Measurements from ENCODE around the gene IGFBP6. TPM values are rescaled to one million over a fixed set of nuclear protein-coding genes. Genes with fewer than 3 reads are reported as not detected.
"Not testable (repeated sequence)": the region's sequence is repeated elsewhere in the genome, so short reads cannot be mapped to it uniquely, and the experiment has no call there.

The IGFBP6 gene
- total RNA-seq, 1 donor from 2014 or later = 70.3 TPM

DNA sequence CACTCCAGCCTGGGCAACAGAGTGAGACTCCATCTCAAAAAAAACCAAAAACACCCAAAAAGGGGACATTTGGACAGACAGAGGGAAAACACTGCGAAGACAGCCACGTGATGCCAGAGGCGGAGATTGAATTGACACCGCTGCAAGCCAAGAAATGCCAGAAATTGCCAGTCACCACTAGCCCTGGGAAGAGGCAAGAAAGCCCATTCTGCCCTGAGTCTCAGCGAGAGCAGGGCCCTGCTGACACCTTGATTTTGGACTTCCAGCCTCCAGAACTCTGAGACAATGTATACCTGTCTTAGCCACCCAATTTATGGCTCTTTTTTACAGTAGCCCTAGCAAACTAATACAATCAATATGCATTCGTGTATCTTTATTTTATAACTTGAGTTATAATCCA is 7.4 kb upstream of the IGFBP6 start:
- DNase-seq (ENCODE audit: low spot score in 2 of 2, unreplicated experiment in 2 of 2) = no peak
- H3K27ac Mint-ChIP-seq = no peak overlapping the region
- no peaks in the 10 kb centered on the region for H3K36me3 Mint-ChIP-seq
- H3K9me3 Mint-ChIP-seq = peaks cover 3% of the 10 kb centered on the region
- peaks cover 9% of the 10 kb centered on the region for H3K4me1 Mint-ChIP-seq
- no peak overlapping the region for H3K4me3 Mint-ChIP-seq
- TF ChIP-seq CTCF (IDR thresholded peaks at IDR 0.05; ENCODE audit: unreplicated experiment) = no peak
- no peaks in the 10 kb centered on the region for H3K27me3 Mint-ChIP-seq (ENCODE audit: low read depth)

DNA sequence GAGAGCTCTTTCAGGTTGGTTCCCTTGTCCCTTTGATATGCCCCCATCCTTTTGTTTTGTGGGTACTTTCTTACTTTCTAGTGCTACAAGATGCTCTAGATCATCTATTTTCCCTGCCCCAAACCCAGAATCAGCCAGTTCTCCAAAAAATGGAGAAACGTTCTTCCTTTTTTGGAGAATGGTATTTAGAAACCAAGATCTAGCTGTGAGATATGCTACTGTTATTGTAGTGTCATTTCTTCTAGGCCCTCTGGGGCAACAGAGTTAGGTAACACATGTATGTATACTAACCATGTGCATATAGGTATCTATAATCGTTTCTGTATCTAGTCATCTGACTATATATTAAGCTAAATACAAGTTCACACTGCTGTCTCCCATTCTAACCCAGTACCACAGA is 6.9 kb upstream of the IGFBP6 start:
- peaks cover 9% of the 10 kb centered on the region for H3K4me1 Mint-ChIP-seq
- H3K9me3 Mint-ChIP-seq = peaks cover 2% of the 10 kb centered on the region
- TF ChIP-seq CTCF (IDR thresholded peaks at IDR 0.05; ENCODE audit: unreplicated experiment) = no peak
- H3K36me3 Mint-ChIP-seq = no peaks in the 10 kb centered on the region
- no peaks in the 10 kb centered on the region for H3K27me3 Mint-ChIP-seq (ENCODE audit: low read depth)
- no peak overlapping the region for H3K27ac Mint-ChIP-seq
- DNase-seq (ENCODE audit: low spot score in 2 of 2, unreplicated experiment in 2 of 2) = no peak
- no peak overlapping the region for H3K4me3 Mint-ChIP-seq

- DNase-seq (ENCODE audit: low spot score in 2 of 2, unreplicated experiment in 2 of 2) = no peak
- Mint-ChIP-seq H3K27ac (no peak overlapping the region), H3K4me3 (no peak overlapping the region), H3K36me3 (no peaks in the 10 kb centered on the region), H3K27me3 (ENCODE audit: low read depth) (peaks cover 1% of the 10 kb centered on the region), H3K9me3 (no peaks in the 10 kb centered on the region), H3K4me1 (peaks cover 17% of the 10 kb centered on the region)
- TF ChIP-seq CTCF (IDR thresholded peaks at IDR 0.05; ENCODE audit: unreplicated experiment) = no peak
These were observed 5.7 kb upstream of the IGFBP6 start for GRCh38 chr12:53091756-53092155.

DNA sequence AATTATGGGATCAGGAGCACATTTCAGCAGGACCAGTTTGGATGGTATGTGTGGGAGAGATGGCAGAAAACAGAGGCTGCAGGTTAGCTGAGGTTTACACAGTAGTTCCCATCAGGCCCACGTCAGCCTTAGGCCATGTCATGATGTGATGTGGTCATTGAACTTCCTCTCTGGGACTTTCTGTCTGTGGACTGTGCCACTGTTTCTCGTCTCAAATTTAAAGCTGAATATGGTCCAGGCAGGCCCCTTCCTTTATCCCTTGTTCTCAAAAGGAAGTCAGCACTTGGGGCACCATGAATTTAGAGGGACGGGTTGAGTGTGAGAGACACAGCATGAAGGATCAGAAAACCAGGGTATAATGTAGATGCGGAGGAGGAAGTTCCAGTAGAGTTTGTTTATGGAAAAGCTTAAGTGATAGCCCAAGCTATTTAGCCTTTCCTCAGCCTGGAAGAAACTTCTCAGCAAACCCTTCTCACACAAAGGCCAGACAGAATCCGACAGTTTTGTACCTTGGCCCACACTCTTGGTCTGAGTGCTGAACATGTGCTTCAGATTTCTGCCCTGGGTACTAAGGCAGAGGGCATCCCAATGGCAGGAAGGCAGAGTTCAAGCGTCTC is 3.6 kb upstream of the IGFBP6 start:
- peak overlapping the region; percentile 26 for H3K27ac Mint-ChIP-seq
- H3K4me1 Mint-ChIP-seq = peaks cover 32% of the 10 kb centered on the region
- H3K9me3 Mint-ChIP-seq = no peaks in the 10 kb centered on the region
- no peaks in the 10 kb centered on the region for H3K36me3 Mint-ChIP-seq
- TF ChIP-seq CTCF (IDR thresholded peaks at IDR 0.05; ENCODE audit: unreplicated experiment) = no peak
- DNase-seq (ENCODE audit: low spot score in 2 of 2, unreplicated experiment in 2 of 2) = no peak
- H3K27me3 Mint-ChIP-seq (ENCODE audit: low read depth) = peaks cover 1% of the 10 kb centered on the region
- no peak overlapping the region for H3K4me3 Mint-ChIP-seq

DNA sequence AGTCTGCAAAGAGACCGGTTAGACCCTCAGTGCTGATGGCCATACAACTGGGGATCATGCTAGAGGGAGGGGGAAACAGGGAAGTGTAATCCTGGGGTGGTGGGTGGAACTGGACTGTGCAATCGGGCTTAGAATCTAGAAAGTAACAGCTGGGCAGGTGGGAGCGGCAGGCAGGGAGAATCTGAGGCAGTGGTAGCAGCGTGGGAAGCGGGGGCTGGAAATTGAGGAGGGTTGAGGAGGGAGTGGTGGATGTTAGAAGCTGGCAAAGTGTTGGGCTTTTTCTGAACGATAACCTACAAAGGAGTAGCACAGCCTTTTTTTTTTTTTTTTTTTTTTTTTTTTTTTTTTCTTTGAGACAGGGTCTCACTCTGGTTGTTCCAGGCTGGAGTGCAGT is 3.1 kb upstream of the IGFBP6 start:
- peaks cover 1% of the 10 kb centered on the region for H3K27me3 Mint-ChIP-seq (ENCODE audit: low read depth)
- peak overlapping the region; percentile 26 for H3K27ac Mint-ChIP-seq
- TF ChIP-seq CTCF (IDR thresholded peaks at IDR 0.05; ENCODE audit: unreplicated experiment) = no peak
- H3K4me1 Mint-ChIP-seq = peaks cover 38% of the 10 kb centered on the region
- no peak overlapping the region for H3K4me3 Mint-ChIP-seq
- no peaks in the 10 kb centered on the region for H3K36me3 Mint-ChIP-seq
- no peaks in the 10 kb centered on the region for H3K9me3 Mint-ChIP-seq
- DNase-seq (ENCODE audit: low spot score in 2 of 2, unreplicated experiment in 2 of 2) = no peak

GRCh38 chr12:53094796-53095595 is 2.5 kb upstream of the IGFBP6 start:
- peaks cover 39% of the 10 kb centered on the region for H3K4me1 Mint-ChIP-seq
- not testable (repeated sequence) for H3K9me3 Mint-ChIP-seq; H3K36me3 Mint-ChIP-seq; H3K27ac Mint-ChIP-seq; H3K4me3 Mint-ChIP-seq; DNase-seq (ENCODE audit: low spot score in 2 of 2, unreplicated experiment in 2 of 2); H3K27me3 Mint-ChIP-seq (ENCODE audit: low read depth)

GRCh38 chr12:53095596-53095895 is 1.9 kb upstream of the IGFBP6 start:
- H3K27me3 Mint-ChIP-seq (ENCODE audit: low read depth); H3K27ac Mint-ChIP-seq; H3K4me3 Mint-ChIP-seq; H3K36me3 Mint-ChIP-seq; H3K9me3 Mint-ChIP-seq; DNase-seq (ENCODE audit: low spot score in 2 of 2, unreplicated experiment in 2 of 2): not testable (repeated sequence)
- peaks cover 41% of the 10 kb centered on the region for H3K4me1 Mint-ChIP-seq

Measured in mesothelial cell of epicardium (in vitro differentiated cells).